Body of pancreas (tissue), 4 donors: ENCODE data around the gene NRCAM.

Experiments used
- CTCF ChIP-seq, 7 experiments: fragments of 450-650 bp in 4 of 7; fragments of 200-600 bp in 3 of 7; sonication (generic) in 3 of 7; IDR thresholded peaks; one replicate each; pipeline ENCODE4 v1.5.1; 2016 to 2019; ENCODE audit warnings: antibody characterized with exemption in 7 of 7
- POLR2A ChIP-seq, 3 donors: fragments of 450-650 bp; IDR thresholded peaks; one replicate each; pipeline ENCODE4 v1.6.1; 2016; ENCODE audit warnings: antibody characterized with exemption in 3 of 3, mild to moderate bottlenecking in 2 of 3

GRCh38 chr7:108425714-108426275 lies 30.4 kb downstream of the NRCAM start:
- no peak for TF ChIP-seq CTCF (IDR thresholded peaks at IDR 0.05)
- no peak for TF ChIP-seq POLR2A (IDR thresholded peaks at IDR 0.05)
